IPS-15b (cell line): ENCODE measurements around the gene PRR36.
"Not testable (repeated sequence)": the region's sequence is repeated elsewhere in the genome, so short reads cannot be mapped to it uniquely, and the experiment has no call there.

ENCODE experiments used
- H3K27me3 ChIP-seq: one replicate; pipeline ENCODE4 v1.6.1; 2013; ENCODE audit warnings: low read length; ENCODE audit not compliant: control insufficient read depth, insufficient read depth
- H3K36me3 ChIP-seq: one replicate; pipeline ENCODE4 v1.6.1; 2013; ENCODE audit warnings: low read length; ENCODE audit not compliant: control insufficient read depth, insufficient read depth
- H3K4me1 ChIP-seq: one replicate; pipeline ENCODE4 v1.6.1; 2013; ENCODE audit warnings: mild to moderate bottlenecking, low read length; ENCODE audit not compliant: control insufficient read depth, insufficient read depth
- H3K4me3 ChIP-seq: one replicate; pipeline ENCODE4 v1.5.1; 2013; ENCODE audit warnings: low read depth, low read length
- H3K9ac ChIP-seq: one replicate; pipeline ENCODE4 v1.6.1; 2013; ENCODE audit warnings: low read depth, mild to moderate bottlenecking, low read length
- H3K9me3 ChIP-seq: one replicate; pipeline ENCODE4 v1.6.1; 2013; ENCODE audit warnings: mild to moderate bottlenecking, low read length; ENCODE audit not compliant: control insufficient read depth, insufficient read depth

PRR36 gene

DNA sequence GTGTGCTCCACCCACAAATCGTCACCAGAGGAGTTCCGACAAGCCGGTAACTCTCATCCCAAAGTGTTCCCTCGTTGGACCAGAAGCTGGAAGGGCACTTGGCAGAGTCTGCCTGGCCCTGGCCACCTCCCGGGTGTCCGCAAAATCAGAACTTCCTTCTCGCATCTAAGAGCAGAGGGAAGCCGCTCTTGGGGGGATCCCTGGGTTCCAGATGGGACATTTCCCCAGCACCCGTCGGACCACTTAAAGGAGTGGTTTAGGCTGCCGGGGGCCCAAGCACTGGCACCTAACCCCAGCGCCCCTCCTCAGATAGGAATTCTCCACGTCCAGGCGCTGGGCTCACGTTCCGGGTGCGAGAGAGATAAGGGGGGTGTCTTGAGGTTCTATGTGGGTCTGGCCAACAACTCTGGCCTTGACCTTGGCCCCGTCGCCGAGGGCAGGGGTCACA, 28.6 kb upstream of the PRR36 start:
- Histone ChIP-seq H3K4me3 (peak overlapping the region; percentile 88), H3K36me3 (peaks cover 22% of the 10 kb centered on the region), H3K27me3 (no peaks in the 10 kb centered on the region), H3K4me1 (peaks cover 2% of the 10 kb centered on the region), H3K9me3 (no peaks in the 10 kb centered on the region), H3K9ac (peak overlapping the region; percentile 96)

DNA sequence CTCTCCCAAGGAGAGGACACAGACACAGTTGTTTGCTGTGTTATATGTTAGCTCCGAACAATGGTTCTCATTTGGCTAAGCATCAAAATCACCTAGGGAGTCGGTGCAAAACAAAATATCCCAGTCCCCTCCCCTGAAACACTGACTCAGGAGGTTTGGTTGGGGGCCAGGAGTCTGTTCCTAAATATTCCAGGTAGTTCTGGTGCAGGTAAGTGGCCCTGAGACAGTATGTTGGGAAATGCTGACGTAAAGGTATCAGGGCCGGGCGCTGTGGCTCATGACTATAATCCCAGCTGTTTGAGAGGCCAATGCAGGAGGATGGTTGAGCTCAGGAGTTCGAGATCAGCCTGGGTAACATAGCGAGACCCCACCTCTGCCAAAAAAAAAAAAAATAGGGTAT, 27.1 kb upstream of the PRR36 start:
- Histone ChIP-seq H3K9me3 (no peaks in the 10 kb centered on the region), H3K36me3 (peaks cover 22% of the 10 kb centered on the region), H3K4me3 (no peak overlapping the region), H3K9ac (no peak overlapping the region), H3K4me1 (peaks cover 2% of the 10 kb centered on the region), H3K27me3 (no peaks in the 10 kb centered on the region)

DNA sequence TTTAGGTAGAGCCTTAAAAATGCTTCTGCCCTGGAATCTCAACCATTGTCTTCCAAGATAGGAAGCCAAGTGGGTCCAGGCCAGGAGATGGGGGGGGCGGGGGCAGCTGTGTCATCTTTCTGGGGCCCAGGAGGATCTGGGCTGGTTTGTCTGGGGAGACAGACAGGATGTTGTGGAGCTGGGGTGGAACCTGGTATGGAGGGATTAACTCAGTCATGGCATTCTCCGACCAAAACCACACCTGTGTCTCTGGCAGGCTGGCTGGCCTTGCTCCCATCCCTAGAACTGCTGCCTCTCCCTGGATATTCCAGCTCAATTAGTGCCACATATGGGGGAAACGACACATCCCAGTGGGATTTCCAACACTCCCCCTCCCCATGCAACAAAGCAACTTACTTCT, 26.7 kb upstream of the PRR36 start:
- H3K36me3 ChIP-seq, result peaks cover 18% of the 10 kb centered on the region
- peaks cover 2% of the 10 kb centered on the region for H3K4me1 ChIP-seq
- no peak overlapping the region for H3K9ac ChIP-seq
- H3K9me3 ChIP-seq, result no peaks in the 10 kb centered on the region
- no peak overlapping the region for H3K4me3 ChIP-seq
- H3K27me3 ChIP-seq, result no peaks in the 10 kb centered on the region

DNA sequence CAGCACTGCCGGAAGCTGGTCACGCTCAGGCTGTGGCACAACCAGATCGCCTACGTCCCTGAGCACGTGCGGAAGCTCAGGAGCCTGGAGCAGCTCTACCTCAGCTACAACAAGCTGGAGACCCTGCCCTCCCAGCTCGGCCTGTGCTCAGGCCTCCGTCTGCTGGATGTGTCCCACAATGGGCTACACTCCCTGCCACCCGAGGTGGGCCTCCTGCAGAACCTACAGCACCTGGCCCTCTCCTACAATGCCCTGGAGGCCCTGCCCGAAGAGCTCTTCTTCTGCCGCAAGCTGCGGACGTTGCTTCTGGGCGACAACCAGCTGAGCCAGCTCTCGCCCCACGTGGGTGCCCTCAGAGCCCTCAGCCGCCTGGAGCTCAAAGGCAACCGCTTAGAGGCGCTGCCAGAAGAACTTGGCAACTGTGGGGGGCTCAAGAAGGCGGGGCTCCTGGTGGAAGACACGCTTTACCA, 26.2 kb upstream of the PRR36 start:
- Histone ChIP-seq H3K27me3 (no peaks in the 10 kb centered on the region), H3K9ac (no peak overlapping the region), H3K4me3 (no peak overlapping the region), H3K4me1 (peaks cover 2% of the 10 kb centered on the region), H3K36me3 (peaks cover 13% of the 10 kb centered on the region), H3K9me3 (no peaks in the 10 kb centered on the region)

DNA sequence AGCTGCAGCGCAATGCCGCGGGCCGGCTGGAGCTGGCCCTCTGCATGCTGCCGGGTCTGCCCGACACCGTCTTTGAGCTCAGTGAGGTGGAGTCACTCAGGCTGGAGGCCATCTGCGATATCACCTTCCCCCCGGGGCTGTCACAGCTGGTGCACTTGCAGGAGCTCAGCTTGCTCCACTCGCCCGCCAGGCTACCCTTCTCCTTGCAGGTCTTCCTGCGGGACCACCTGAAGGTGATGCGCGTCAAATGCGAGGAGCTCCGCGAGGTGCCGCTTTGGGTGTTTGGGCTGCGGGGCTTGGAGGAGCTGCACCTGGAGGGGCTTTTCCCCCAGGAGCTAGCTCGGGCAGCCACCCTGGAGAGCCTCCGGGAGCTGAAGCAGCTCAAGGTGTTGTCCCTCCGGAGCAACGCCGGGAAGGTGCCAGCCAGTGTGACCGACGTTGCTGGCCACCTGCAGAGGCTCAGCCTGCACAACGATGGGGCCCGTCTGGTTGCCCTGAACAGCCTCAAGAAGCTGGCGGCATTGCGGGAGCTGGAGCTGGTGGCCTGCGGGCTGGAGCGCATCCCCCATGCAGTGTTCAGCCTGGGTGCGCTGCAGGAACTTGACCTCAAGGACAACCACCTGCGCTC, 25.7 kb upstream of the PRR36 start:
- H3K27me3 ChIP-seq, result no peaks in the 10 kb centered on the region
- no peak overlapping the region for H3K9ac ChIP-seq
- no peaks in the 10 kb centered on the region for H3K9me3 ChIP-seq
- H3K4me1 ChIP-seq, result peaks cover 2% of the 10 kb centered on the region
- peaks cover 13% of the 10 kb centered on the region for H3K36me3 ChIP-seq
- H3K4me3 ChIP-seq, result no peak overlapping the region

DNA sequence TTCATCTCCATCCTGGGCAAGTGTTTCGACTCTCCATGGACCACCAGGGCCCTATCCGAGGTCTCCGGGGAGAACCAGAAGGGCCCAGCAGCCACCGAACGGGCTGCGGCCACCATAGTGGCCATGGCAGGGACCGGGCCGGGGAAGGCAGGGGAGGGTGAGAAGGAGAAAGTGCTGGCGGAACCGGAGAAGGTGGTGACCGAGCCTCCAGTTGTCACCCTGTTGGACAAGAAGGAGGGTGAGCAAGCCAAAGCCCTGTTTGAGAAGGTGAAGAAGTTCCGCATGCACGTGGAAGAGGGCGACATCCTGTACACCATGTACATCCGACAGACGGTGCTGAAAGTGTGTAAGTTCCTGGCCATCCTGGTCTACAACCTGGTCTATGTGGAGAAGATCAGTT, 24.8 kb upstream of the PRR36 start:
- Histone ChIP-seq H3K27me3 (no peaks in the 10 kb centered on the region), H3K36me3 (peaks cover 13% of the 10 kb centered on the region), H3K9ac (no peak overlapping the region), H3K4me3 (no peak overlapping the region), H3K4me1 (no peaks in the 10 kb centered on the region), H3K9me3 (no peaks in the 10 kb centered on the region)

DNA sequence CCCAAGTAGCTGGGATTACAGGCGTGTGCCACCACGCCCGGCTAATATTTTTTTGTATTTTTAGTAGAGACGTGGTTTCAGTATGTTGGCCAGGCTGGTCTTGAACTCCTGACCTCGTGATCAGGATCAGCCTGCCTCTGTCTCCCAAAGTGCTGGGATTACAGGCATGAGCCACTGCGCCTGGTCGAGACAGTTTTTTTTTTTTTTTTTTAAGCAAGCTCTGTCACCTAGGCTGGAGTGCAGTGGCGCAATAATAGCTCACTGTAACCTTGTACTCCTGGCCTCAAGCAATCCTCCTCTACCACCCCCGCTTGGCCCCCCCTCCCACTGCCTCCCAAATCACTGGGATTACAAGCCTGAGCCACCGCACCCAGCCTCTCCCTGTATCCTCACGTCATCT, 23.1 kb upstream of the PRR36 start:
- no peak overlapping the region for H3K9ac ChIP-seq
- no peaks in the 10 kb centered on the region for H3K27me3 ChIP-seq
- peaks cover 13% of the 10 kb centered on the region for H3K36me3 ChIP-seq
- H3K4me3 ChIP-seq, result no peak overlapping the region
- H3K9me3 ChIP-seq, result no peaks in the 10 kb centered on the region
- H3K4me1 ChIP-seq, result no peaks in the 10 kb centered on the region

DNA sequence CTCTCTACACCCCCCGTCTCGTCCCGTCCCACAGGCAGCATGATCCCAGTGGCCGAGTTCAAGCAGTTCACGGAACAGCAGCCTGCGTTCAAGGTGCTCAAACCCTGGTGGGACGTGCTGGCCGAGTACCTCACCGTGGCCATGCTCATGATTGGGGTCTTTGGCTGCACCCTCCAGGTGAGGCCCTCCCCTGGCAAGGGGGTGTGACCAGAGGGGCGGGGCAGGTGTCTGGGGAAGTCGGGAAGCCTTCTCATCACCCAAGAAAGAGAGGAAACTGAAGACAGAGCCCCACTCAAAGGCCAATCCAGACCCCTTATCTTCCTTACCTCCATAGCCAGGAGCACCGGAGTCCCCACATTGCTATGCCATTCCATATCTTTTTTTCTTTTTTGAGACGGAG, 21.4 kb upstream of the PRR36 start:
- Histone ChIP-seq H3K4me3 (no peak overlapping the region), H3K9ac (peak overlapping the region; percentile 12), H3K4me1 (no peaks in the 10 kb centered on the region), H3K27me3 (no peaks in the 10 kb centered on the region), H3K36me3 (peaks cover 12% of the 10 kb centered on the region), H3K9me3 (no peaks in the 10 kb centered on the region)

DNA sequence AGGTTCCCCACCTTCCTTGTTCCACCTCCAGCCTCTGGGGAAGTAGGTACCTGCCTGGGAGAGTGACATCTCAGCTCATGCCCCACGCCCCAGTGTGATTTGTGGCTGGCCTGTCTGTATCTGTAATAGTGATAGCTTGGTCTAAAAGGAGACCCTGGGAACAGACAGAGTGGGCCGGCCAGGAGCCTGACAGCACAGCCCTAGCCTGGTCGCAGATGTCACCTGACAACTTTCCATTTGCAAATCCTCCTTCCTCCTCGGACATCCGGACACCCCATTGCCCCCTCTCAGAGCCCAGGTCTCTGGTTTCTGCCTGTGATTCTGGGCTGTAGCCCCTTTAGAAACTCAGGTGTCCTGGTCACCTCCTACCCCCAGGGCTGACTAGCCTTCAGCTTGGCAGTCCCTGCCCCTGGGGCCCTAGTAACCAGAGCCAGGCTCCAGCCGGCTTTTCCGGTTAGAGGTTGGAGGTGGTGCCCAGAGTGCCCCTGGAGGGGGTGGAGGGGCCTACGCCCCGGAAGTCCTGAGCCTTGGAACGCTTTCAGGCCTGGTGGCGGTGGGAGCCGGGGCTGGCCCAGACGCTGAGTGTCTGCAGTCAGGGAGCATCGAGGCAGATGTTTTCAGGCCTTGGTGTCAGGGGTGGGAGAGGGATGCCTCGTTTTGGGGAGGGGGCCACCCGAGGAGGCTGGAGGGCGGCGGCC, 20.6 kb upstream of the PRR36 start:
- no peak overlapping the region for H3K4me3 ChIP-seq
- no peaks in the 10 kb centered on the region for H3K9me3 ChIP-seq
- no peaks in the 10 kb centered on the region for H3K4me1 ChIP-seq
- no peaks in the 10 kb centered on the region for H3K27me3 ChIP-seq
- peaks cover 4% of the 10 kb centered on the region for H3K36me3 ChIP-seq
- H3K9ac ChIP-seq, result no peak overlapping the region

DNA sequence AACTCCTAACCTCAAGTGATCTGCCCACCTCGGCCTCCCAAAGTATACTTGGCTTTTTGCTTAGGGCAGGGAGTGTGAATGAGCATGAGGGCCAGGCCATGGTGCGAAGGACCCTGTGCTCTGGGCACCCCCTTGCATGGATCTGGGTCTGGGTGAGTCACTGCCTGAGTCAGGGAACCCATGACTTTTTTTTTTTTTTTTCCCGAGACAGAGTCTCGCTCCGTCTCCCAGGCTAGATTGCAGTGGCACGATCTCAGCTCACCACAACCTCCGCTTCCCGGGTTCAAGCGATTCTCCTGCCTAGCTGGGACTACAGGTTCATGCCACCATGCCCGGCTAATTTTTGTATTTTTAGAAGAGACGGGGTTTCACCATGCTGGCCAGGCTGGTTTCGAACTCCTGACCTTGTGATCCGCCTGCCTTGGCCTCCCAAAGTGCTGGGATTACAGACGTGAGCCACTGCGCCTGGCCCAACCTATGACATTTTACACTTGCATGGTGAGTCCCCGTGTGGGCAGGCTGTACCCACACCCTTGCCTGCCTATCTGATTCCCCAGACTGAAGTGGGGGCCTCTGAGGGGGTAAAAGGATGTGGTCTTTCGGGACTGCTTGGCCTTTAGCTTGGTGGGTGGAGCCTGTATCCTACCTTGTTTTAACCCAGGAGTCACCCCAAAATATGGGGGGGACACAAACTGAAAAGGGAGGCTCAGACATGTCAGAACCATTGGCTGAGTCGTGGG, 19.3 kb upstream of the PRR36 start:
- H3K9ac ChIP-seq, H3K9me3 ChIP-seq, H3K4me3 ChIP-seq, H3K36me3 ChIP-seq, H3K27me3 ChIP-seq, H3K4me1 ChIP-seq: not testable (repeated sequence)

DNA sequence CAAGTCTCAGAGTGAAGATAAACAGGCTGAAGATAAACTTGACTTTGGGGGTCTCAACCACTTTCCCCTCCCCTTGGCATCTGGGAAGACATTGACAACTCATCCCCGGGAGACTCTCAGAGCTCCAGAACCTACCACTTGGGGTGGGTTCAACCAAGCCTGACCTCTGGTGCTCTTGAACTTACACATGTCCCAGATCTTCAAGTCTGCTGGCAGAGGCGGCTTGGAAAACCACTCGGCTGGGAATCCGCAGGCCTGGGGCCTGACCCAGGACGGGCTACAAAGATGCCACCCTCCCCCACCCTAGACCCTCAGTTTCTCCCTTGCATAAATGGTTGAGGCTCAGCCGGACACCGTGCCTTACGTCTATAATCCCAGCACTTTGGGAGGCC, 14.6 kb upstream of the PRR36 start:
- Histone ChIP-seq H3K9me3 (no peaks in the 10 kb centered on the region), H3K9ac (peak overlapping the region; percentile 65), H3K27me3 (peaks cover 3% of the 10 kb centered on the region), H3K4me3 (peak overlapping the region; percentile 58), H3K36me3 (no peaks in the 10 kb centered on the region), H3K4me1 (peaks cover 6% of the 10 kb centered on the region)
